ENCODE results near the gene CRNN.

Gene CRNN

GRCh38 chr1:152419917-152420316 lies 5.9 kb upstream of the CRNN start:
- no peak for DNase-seq (ENCODE audit: low read depth)

GRCh38 chr1:152415454-152416227 lies 1.6 kb upstream of the CRNN start:
- no peak for DNase-seq (ENCODE audit: low read depth)

GRCh38 chr1:152412756-152413155 lies 1.3 kb downstream of the CRNN start:
- no peak for DNase-seq (ENCODE audit: low read depth)

- DNase-seq (ENCODE audit: low read depth), result no peak
Measured at GRCh38 chr1:152411134-152411533, 2.9 kb downstream of the CRNN start.

- no peak for DNase-seq (ENCODE audit: low read depth)
Measured at GRCh38 chr1:152410599-152410998, 3.5 kb downstream of the CRNN start.

GRCh38 chr1:152410028-152410427 lies 4.0 kb downstream of the CRNN start:
- no peak for DNase-seq (ENCODE audit: low read depth)

GRCh38 chr1:152408664-152409063 lies 5.4 kb downstream of the CRNN start:
- DNase-seq (ENCODE audit: low read depth), result no peak

- no peak for DNase-seq (ENCODE audit: low read depth)
Measured at GRCh38 chr1:152398812-152399698, 15.0 kb downstream of the CRNN start.

GRCh38 chr1:152397474-152397873 lies 16.6 kb downstream of the CRNN start:
- DNase-seq (ENCODE audit: low read depth), result no peak

GRCh38 chr1:152394151-152394550 lies 19.9 kb downstream of the CRNN start:
- DNase-seq (ENCODE audit: low read depth), result no peak

GRCh38 chr1:152392909-152393308 lies 21.2 kb downstream of the CRNN start:
- no peak for DNase-seq (ENCODE audit: low read depth)

- no peak for DNase-seq (ENCODE audit: low read depth)
Measured at GRCh38 chr1:152388889-152389288, 25.2 kb downstream of the CRNN start.

GRCh38 chr1:152386940-152387339 lies 27.1 kb downstream of the CRNN start:
- DNase-seq (ENCODE audit: low read depth), result no peak

GRCh38 chr1:152380932-152381331 lies 33.1 kb downstream of the CRNN start:
- DNase-seq (ENCODE audit: low read depth), result no peak

GRCh38 chr1:152374451-152374850 lies 39.6 kb downstream of the CRNN start:
- no peak for DNase-seq (ENCODE audit: low read depth)

GRCh38 chr1:152372672-152373071 lies 41.4 kb downstream of the CRNN start:
- no peak for DNase-seq (ENCODE audit: low read depth)

- no peak for DNase-seq (ENCODE audit: low read depth)
Measured at GRCh38 chr1:152367436-152367835, 46.6 kb downstream of the CRNN start.

- DNase-seq (ENCODE audit: low read depth), result no peak
Measured at GRCh38 chr1:152359906-152360305, 54.2 kb downstream of the CRNN start, which contains the start of gene FLG2. FLG2 (minus strand) TSS chr1:152360006; CDS start chr1:152358884, 1,122 bp downstream.

Measured in stimulated activated CD8-positive, alpha-beta memory T cell treated with anti-CD3 and anti-CD28 coated beads, Interleukin-15, amount 100 ng/mL, for 1 hour (primary cell).